SK-N-SH treated with all-trans-retinoic acid at 6 μM for 48 hours (cell line): Measurements from ENCODE around the gene CCT6B.
"Not testable (repeated sequence)": the region's sequence is repeated elsewhere in the genome, so short reads cannot be mapped to it uniquely, and the experiment has no call there.

ENCODE experiments used
- ARNTL ChIP-seq: fragments of 450-650 bp; formaldehyde crosslinking; IDR thresholded peaks from 2 replicates; pipeline ENCODE4 v1.5.0; 2020; ENCODE audit warnings: low read depth, mild to moderate bottlenecking, moderate library complexity, borderline replicate concordance
- CSDC2 ChIP-seq: fragments of 250-450 bp; sonication (Bioruptor Pico); IDR thresholded peaks from 2 replicates; pipeline ENCODE4 v1.5.0; 2020; ENCODE audit warnings: mild to moderate bottlenecking, moderate library complexity
- POU6F1 ChIP-seq: fragments of 250-450 bp; sonication (Bioruptor Pico); IDR thresholded peaks from 2 replicates; pipeline ENCODE4 v1.8.0; 2021; ENCODE audit warnings: low read depth, mild to moderate bottlenecking, moderate library complexity, borderline replicate concordance
- RARB ChIP-seq: fragments of 250-450 bp; sonication (Bioruptor Pico); IDR thresholded peaks from 2 replicates; pipeline ENCODE4 v1.8.0; 2021; ENCODE audit warnings: mild to moderate bottlenecking, moderate library complexity
- SNAI2 ChIP-seq: fragments of 250-450 bp; sonication (Bioruptor Pico); IDR thresholded peaks from 2 replicates; pipeline ENCODE4 v1.5.0; 2020; ENCODE audit warnings: mild to moderate bottlenecking, moderate library complexity
- ZFP30 ChIP-seq: fragments of 450-650 bp; formaldehyde crosslinking; IDR thresholded peaks from 2 replicates; pipeline ENCODE4 v1.5.0; 2022; ENCODE audit warnings: mild to moderate bottlenecking, moderate library complexity
- ZNF565 ChIP-seq: fragments of 450-650 bp; formaldehyde crosslinking; conservative IDR thresholded peaks from 2 replicates; pipeline ENCODE4 v1.5.0; 2020; ENCODE audit warnings: low read depth, mild to moderate bottlenecking, moderate library complexity
- TF ChIP-seq, protein P1 (sequence below): fragments of 250-450 bp; sonication (Bioruptor Pico); IDR thresholded peaks from 2 replicates; pipeline ENCODE4 v1.8.0; 2020; ENCODE audit warnings: mild to moderate bottlenecking, moderate library complexity, borderline replicate concordance
- TF ChIP-seq, protein P2 (sequence below): fragments of 250-450 bp; sonication (Bioruptor Pico); IDR thresholded peaks from 2 replicates; pipeline ENCODE4 v1.5.1; 2020; ENCODE audit warnings: low read depth, mild to moderate bottlenecking, moderate library complexity
- TF ChIP-seq, protein P3 (sequence below): fragments of 250-450 bp; sonication (Bioruptor Pico); IDR thresholded peaks from 2 replicates; pipeline ENCODE4 v1.5.1; 2021; ENCODE audit warnings: mild to moderate bottlenecking, moderate library complexity

GRCh38 chr17:35000965-35001364 is 39.7 kb upstream of the CCT6B start:
- not testable (repeated sequence) for TF ChIP-seq RARB (CRISPR knock-in tag); ARNTL; ZNF565 (CRISPR knock-in tag); SNAI2 (CRISPR knock-in tag); CSDC2 (CRISPR knock-in tag); ZFP30 (CRISPR knock-in tag); POU6F1 (CRISPR knock-in tag)
- TF ChIP-seq, protein P1, sequence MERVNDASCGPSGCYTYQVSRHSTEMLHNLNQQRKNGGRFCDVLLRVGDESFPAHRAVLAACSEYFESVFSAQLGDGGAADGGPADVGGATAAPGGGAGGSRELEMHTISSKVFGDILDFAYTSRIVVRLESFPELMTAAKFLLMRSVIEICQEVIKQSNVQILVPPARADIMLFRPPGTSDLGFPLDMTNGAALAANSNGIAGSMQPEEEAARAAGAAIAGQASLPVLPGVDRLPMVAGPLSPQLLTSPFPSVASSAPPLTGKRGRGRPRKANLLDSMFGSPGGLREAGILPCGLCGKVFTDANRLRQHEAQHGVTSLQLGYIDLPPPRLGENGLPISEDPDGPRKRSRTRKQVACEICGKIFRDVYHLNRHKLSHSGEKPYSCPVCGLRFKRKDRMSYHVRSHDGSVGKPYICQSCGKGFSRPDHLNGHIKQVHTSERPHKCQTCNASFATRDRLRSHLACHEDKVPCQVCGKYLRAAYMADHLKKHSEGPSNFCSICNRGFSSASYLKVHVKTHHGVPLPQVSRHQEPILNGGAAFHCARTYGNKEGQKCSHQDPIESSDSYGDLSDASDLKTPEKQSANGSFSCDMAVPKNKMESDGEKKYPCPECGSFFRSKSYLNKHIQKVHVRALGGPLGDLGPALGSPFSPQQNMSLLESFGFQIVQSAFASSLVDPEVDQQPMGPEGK: not testable (repeated sequence)
- TF ChIP-seq, protein P2, sequence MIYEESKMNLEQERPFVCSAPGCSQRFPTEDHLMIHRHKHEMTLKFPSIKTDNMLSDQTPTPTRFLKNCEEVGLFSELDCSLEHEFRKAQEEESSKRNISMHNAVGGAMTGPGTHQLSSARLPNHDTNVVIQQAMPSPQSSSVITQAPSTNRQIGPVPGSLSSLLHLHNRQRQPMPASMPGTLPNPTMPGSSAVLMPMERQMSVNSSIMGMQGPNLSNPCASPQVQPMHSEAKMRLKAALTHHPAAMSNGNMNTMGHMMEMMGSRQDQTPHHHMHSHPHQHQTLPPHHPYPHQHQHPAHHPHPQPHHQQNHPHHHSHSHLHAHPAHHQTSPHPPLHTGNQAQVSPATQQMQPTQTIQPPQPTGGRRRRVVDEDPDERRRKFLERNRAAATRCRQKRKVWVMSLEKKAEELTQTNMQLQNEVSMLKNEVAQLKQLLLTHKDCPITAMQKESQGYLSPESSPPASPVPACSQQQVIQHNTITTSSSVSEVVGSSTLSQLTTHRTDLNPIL (CRISPR knock-in tag): not testable (repeated sequence)
- TF ChIP-seq, protein P3, sequence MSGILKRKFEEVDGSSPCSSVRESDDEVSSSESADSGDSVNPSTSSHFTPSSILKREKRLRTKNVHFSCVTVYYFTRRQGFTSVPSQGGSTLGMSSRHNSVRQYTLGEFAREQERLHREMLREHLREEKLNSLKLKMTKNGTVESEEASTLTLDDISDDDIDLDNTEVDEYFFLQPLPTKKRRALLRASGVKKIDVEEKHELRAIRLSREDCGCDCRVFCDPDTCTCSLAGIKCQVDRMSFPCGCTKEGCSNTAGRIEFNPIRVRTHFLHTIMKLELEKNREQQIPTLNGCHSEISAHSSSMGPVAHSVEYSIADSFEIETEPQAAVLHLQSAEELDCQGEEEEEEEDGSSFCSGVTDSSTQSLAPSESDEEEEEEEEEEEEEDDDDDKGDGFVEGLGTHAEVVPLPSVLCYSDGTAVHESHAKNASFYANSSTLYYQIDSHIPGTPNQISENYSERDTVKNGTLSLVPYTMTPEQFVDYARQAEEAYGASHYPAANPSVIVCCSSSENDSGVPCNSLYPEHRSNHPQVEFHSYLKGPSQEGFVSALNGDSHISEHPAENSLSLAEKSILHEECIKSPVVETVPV: not testable (repeated sequence)
